ENCODE data around the gene ATXN7.

GRCh38 chr3:63998852-63999754 lies 135.4 kb downstream of the ATXN7 start:
- TF ChIP-seq CTCF (conservative IDR thresholded peaks at IDR 0.05; ENCODE audit: low read depth, low read length) (no peak), EZH2phosphoT487 (IDR thresholded peaks at IDR 0.05; ENCODE audit: borderline replicate concordance, low read length) (no peak), EZH2 (IDR thresholded peaks at IDR 0.05; ENCODE audit: low read length, unreplicated experiment) (no peak)
